IPS DF 4.7 (cell line): Measurements from ENCODE around the gene EVPLL.
"Not testable (repeated sequence)": the region's sequence is repeated elsewhere in the genome, so short reads cannot be mapped to it uniquely, and the experiment has no call there.

Source experiments
- DNase-seq: peaks from one replicate; pipeline ENCODE4 v3.0.0-alpha.2; 2013; ENCODE audit warnings: low spot score; ENCODE audit errors: extremely low read depth

The EVPLL gene

GRCh38 chr17:18377437-18378204, at the start of gene EVPLL:
Gene EVPLL, plus strand, starts transcription at chr17:18377778. Its CDS starts 3,160 bp downstream, at chr17:18380938.
- no peak for DNase-seq

GRCh38 chr17:18328643-18329204, 48.9 kb upstream of the EVPLL start:
- no peak for DNase-seq

DNA sequence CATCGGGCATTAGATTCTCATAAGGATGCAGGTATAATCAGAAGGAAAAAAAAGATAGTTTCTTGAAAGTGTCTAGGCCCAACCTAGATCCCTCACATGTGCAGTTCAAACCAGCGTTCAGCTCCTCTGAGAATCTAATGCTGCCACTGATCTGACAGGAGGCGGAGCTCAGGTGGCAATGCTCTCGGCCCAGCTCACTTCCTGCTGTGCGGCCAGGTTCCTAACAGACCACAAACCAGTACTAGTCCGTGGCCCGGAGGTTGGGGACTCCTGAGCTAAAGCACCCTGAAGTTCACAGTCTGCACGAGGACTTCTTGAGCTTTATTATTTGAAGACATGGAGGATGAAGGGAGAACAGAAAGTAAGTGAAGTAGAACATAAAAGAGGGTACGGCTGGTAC, 45.7 kb upstream of the EVPLL start:
- no peak for DNase-seq

DNA sequence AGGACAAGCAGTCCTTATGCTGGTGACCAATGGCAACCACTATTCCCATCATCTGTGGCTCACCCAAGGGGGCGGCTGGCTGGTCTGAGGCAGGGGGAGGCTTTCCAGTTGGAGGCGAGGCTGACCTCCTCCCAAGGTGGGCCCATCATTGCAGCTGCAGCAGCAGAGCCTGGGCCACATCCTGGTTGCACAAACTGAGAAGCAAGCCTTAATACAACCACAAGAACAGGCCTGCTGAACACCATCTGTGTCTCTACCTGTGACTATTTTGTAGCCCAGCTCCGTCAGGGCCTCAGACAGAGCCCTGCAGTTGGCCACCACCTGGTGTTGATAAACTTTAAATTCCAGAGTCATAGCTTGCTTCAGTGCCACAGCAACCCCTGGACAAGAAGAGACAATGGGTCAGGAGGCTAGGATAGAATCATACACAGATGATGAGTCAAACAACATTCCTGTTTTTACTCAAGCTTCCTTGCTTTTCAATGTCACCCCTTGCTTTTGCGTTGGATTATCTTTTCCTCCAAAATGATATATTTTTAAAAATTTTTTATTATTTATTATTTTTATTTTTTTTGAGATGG, 44.6 kb upstream of the EVPLL start:
- DNase-seq, result no peak

DNA sequence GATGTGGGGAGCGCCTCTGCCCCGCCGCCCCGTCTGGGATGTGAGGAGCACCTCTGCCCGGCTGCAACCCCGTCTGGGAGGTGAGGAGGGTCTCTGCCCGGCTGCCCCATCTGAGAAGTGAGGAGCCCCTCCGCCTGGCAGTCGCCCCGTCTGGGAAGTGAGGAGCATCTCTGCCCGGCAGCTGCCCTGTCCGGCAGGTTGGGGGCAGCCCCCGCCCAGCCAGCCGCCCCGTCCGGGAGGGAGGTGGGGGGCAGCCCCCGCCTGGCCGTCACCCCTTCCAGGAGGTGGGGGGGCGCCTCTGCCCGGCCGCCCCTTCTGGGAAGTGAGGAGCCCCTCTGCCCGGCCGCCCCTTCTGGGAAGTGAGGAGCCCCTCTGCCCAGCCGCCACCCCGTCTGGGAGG, 39.4 kb upstream of the EVPLL start:
- not testable (repeated sequence) for DNase-seq

GRCh38 chr17:18339933-18340332, 37.6 kb upstream of the EVPLL start:
- no peak for DNase-seq

DNA sequence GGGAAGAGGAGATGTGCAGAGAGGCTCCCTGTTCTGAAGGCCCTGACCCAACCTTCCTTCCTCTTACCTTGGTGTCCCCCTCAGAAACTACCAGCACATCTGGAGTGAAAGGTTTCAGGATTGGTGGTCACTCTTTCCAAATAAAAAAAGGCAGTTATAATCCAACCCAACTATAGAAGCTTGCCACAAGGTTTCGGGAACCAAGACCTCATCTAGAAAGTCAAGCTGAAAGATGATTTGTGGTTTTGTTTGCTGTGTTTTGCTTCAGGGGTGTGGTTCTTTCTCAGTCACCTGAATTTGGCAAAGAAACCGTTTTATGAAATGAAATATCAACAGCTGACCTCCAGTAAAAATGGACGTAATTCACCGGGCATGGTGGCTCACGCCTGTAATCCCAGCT, 33.6 kb upstream of the EVPLL start:
- DNase-seq, result no peak

- DNase-seq, result no peak
These were observed 24.0 kb upstream of the EVPLL start for GRCh38 chr17:18353541-18353940.

DNA sequence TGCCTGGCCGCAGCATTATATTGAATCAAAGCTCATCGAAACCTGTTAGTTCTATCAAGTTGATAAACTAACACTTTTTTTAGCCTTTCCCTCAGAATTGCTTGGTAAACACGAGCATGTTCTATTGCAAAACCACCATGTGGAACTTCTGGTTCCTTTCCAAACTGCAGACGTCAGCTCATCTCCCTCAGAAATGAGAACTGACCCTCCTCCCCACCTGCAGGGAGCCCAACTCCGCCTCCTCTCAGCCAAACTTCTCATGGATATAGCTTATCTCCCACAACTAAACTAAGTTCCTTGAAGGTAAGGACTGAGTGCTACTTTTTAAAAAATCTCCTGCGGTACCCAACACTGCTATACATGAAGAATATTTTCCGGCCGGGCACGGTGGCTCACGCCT, 21.0 kb upstream of the EVPLL start:
- no peak for DNase-seq

- no peak for DNase-seq
These were observed 17.1 kb upstream of the EVPLL start for GRCh38 chr17:18360518-18360917.

DNA sequence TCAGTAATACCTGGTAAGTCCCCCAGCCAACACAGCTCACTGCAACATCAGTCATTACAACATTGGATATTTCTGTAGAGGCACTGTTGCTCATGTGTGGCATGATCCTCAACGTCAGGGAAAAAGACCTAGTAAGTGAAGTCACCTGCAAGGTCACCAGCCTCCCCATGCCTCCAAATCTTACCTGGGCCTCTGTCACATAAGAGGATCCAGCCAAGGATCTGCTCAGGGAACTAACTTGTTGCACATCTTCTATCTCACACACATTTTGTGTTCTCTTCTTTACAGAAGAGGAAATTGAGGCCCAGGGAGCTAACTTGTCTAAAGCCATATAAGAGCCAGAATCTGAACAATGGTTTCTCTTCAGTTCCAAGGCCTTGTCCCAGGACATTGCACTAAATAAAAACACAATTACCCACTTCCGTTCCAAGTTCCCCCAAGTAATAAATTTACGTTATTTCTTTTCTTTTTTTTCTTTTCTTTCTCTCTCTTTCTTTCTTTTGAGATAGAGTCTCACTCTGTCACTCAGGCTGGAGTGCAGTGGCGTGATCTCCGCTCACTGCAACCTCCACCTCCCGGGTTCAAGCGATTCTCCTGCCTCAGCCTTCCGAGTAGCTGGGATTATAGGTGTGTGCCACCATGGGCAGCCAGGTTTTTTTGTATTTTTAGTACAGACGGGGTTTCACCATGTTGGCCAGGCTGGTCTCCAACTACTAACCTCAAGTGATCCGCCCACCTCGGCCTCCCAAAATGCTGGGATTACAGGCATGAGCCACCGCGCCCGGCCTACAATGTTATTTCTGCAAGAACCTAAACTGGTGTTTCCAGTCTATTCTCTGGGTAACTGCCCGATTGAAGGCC, 15.5 kb upstream of the EVPLL start:
- DNase-seq, result no peak

DNA sequence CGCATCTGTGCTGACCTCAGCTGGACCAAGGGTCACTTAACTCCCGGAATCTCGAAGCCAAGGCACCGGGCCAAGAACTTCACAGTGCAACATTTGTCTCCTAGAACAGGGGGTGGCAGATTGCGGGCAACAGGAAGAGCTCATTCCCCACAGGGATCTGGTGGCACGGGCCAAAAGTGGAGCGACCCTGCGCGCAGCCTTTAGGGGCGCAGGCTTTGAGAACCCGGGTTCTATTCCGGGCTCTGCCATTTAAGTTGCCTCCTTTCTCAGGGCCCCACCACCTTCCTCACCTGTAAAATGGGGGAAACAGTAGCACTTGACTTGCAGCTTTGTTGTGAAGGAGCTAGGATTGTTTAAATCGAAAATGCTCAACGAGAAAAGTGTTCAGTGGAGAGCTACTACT, 14.9 kb upstream of the EVPLL start:
- no peak for DNase-seq

DNA sequence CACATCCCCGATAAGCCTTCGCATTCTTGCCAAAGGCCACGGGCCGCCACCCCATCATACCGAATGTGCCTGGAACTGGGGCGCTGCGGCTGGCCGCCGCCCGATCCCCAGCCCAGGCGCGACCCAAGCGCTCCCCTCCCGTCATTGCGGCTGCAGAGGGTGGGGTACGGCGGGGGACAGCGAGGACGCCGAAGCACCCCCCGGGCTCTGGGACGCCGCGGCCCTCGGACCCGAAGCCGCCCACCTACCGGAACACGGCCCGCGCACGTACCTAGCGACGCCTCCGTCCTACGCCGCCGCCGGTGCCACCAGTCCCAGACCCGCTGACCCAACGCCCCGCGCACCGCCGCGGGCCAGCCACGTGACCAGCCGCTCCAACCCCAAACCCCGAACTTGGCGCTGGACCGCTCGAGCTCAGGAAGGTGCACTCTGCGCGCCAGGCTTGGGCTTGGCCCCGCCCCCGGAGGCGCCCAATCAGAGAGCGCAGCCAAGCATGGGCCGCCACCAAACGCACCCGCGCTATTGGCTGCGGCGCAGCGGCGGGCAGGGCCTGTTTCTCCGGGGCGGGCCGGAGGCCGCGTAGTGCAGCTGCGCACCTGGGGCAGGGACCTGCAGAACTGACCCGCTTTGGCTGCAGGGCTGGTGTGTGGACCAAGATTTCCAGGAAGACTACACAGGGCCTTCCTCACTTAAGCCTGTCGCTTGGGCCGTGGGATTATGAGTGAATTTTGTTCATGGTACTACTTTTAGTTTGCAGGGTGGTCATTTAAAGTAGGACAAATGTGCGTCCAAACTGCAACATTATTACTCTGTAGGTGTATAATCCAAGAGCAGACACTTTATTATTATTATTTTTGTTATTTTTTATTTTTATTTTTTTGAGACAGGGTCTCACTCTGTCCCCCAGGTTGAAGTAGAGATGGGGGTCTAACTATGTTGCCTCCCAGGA, 14.2 kb upstream of the EVPLL start, which contains the start of gene SHMT1:
TSS of gene SHMT1 (minus strand) at position 450 of the 949 bp plus-strand sequence. CDS start 7,569 bp downstream, outside the sequence.
- peak; percentile 78 for DNase-seq

DNA sequence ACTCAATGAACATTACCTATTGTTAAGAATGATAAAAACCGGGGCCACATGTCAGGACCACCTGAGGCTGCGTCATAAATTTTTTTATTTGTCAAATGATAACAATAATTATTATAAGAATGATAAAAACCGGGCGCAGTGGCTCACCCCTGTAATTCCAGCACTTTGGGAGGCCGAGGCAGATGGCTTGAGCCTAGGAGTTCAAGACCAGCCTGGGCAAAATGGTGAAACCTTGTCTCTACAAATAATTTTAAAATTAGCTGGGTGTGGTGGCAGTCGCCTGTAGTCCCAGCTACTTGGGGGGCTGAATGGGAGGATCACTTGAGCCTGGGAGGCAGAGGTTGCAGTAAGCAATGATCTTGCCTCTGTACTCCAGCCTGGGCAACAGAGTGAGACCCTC, 13.4 kb upstream of the EVPLL start:
- DNase-seq, result no peak

GRCh38 chr17:18368946-18369345, 8.6 kb upstream of the EVPLL start:
- DNase-seq, result no peak

DNA sequence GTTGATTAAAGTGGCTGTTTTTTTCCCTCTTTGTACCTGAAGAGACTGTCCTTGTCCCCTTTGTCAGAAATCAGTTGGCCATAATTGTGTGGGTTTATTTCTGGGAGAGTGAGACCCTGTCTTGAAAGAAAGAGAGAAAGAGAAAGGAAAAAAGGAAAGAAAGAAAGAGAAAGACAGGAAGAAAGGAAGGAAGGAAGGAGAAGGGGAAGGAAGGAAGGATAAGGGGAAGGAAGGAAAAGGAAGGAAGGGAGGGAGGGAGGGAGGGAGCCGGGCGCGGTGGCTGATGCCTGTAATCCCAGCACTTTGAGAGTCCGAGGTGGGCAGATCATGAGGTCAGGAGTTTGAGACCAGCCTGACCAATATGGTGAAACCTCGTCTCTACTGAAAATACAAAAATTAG, 6.8 kb upstream of the EVPLL start:
- no peak for DNase-seq

GRCh38 chr17:18371455-18371854, 6.1 kb upstream of the EVPLL start:
- DNase-seq, result no peak

DNA sequence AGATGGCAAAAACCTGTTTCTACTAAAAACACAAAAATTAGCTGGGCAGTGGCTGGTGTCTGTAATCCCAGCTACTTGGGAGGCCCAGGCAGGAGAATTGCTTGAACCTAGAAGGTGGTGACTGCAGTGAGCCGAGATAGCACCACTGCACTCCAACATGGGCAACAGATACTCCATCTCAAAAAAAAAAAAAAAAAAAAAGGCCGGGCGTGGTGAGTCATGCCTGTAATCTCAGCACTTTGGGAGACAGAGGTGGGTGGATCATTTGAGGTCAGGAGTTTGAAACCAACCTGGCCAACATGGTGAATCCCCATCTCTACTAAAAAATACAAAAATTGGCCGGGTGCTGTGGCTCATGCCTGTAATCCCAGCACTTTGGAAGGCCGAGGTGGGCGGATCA, 4.4 kb upstream of the EVPLL start:
- not testable (repeated sequence) for DNase-seq

DNA sequence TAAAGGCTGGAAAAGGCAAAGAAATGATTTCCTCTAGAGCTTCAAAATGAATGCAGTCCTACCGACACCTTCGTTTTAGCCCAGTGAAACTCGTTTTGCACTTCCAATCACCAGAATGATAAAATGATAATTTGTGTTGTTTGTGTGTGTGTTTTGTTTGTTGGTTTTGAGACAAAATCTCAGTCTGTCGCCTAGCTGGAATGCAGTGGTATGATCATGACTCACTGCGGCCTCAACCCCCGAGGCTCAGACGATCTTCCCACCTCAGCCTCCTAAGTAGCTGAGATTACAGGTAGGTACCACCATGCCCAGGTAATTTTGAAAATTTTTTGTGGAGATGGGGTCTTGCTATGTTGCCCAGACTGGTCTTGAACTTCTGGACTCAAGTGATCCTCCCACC, 3.4 kb upstream of the EVPLL start:
- DNase-seq, result no peak

DNA sequence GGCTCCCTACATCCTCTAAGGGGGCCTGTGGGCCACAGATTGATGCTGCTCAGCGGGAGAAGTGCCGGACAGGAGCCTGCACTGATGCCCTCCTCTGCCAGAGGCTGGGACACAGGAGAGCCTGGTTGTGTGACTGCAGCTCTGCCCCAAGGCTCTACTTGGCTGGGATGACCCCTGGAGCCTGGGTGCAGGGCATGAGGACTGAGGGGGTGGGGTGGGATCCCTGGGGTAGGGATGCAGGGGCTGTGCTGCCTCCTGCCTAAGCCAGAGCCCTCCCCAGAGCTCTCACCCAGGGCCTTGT, 577 bp downstream of the EVPLL start:
- DNase-seq, result no peak

GRCh38 chr17:18378614-18379013, 1.0 kb downstream of the EVPLL start:
- not testable (repeated sequence) for DNase-seq
